CD4-positive, alpha-beta T cell treated with Interleukin-2 at 100 ng/mL for 4 hours (primary cell): Measurements from ENCODE around the gene ARL15.

ENCODE experiments used
- DNase-seq: peaks from one replicate; pipeline ENCODE4 v3.0.0-alpha.2; 2020; ENCODE audit warnings: low spot score

The ARL15 gene

DNA sequence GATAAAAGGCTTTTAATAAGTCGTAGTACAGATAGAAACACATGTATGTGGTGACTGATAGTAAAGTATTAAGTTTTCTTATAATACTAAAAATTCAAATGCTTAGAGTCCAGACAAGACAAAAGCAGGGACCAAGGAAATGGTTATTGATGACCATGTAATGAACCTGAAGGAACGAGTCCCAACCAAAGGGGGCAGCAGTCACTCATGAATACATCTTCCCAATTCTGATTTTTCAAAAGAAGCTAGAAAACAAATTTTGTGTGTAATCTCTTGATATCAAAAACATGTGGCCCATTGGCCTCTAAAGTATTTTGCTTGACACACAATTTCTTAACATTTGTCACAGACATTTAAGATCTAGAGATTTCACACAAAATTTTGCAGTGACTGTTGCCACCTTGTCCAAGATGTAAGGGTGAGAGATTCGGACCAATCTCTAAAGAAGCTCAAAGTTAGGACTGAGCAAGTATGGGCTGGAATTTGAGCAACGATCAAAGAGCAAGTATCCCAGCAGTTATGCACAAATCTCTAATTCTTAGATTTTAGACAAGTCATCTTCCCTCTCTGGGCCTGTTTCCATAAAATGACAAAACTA lies 66.8 kb downstream of the ARL15 start:
- peak; percentile 38 for DNase-seq

DNA sequence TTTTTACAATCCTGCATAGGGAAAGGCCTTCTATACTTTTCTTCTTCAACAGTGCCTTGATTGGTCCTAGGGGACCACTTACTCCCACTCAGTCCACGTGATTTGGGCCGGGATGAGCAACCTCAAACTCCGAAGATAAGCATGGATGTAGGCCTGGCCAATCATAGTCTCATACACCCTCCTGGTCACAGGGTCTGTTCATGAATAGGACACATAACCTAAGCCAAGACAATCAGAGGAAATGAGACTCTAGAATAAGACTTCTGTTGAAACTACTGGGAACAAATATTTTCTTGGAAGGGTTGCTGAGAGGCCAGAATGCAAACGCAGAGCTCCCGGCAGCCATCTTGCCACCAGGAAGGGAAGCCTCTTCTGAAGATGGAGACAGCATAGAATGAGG lies 68.1 kb downstream of the ARL15 start:
- no peak for DNase-seq

DNA sequence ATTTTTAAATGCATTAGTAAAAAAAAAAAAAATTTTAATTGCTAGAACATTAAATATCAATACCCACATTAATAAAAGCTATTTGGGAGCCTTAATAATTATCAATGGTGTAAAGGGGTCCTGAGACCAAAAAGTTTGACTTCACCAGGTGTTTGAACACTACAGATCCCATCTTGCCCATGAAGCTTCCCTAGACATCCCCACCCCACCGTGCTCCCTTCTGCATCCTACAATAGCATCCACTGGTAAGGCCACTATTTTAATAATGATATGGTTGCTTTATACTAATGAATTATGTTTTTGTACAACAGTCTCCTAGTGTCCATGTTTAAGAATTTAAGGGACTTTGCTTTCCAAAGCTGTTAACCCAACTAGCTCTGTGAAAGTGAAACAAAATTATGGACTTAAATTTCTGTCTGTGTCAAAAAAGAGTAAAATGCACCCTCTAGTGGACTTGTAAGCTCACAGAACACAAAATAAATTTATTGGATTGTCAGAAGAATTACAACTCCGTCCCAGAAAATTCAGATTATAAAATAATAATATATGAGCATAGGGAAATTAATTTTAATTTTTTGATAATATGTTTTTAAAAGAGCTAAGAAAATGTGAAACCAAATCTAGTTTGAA lies 76.0 kb downstream of the ARL15 start:
- no peak for DNase-seq

DNA sequence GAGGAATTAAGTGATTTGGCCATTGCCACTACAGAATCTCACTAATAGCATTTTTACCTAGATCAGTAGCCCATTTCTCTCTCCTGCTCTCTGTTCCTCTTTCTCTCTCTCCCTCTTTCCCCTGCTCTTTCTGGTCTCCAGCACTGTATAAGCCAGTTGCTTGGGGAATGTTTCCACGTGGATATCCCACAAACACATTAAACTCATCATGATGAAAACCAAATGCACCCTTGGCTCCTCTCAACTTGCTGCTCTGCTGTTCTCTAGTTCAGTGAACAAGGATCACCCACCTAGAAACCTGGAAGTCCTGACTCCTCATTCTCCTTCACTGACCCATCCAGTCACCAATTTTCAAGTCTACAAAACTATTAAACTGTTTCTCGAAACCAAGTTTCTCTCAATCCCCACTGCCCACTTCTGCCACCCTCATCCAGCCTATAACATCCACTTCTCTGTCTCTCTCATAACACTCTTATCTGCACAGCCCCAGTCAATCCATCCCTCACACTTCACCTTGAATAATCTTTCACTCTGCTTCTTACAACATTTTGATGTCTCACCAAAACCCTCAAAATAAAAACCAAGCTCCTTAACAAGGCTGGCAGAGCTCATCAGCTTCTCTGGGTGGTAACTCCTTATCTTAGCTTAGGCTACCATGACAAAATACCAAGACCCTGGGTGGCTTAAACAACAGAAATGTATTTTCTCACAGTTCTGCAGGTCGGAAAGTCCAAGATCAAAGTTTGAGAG lies 79.3 kb downstream of the ARL15 start:
- no peak for DNase-seq

DNA sequence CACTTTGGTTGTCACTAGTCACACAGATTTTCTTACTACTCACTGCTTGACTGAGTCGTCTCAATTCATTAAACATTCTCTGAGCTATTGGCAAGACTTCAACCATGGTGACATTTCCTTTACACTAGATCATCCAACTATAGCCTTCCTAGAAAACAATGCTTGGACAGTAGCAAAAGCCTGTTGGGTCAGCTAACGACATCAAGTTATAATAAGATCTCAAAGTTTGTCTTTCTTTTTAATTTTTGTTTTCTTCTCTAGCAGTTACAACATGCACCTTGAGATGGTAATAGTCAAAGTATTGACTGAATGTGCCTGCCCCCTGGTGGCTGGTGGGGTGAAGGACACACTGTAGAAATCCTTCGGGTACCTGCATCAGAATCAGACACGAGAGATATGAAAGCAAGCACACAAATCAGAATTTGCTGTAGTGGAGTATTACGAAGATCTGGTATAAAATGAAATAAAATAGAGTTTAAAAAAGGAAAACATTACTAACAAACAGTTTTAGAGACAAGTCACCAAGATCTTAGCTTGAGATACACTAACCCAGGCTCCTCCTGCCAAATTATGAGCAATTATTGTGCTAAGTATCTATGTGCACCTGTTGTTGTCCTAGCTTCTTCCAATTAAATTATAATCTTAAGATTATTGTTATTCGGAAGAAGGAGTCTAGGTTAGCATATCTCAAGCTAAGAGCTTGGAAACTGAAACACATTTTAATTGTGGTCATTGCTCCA lies 81.2 kb downstream of the ARL15 start:
- DNase-seq, result peak; percentile 68

DNA sequence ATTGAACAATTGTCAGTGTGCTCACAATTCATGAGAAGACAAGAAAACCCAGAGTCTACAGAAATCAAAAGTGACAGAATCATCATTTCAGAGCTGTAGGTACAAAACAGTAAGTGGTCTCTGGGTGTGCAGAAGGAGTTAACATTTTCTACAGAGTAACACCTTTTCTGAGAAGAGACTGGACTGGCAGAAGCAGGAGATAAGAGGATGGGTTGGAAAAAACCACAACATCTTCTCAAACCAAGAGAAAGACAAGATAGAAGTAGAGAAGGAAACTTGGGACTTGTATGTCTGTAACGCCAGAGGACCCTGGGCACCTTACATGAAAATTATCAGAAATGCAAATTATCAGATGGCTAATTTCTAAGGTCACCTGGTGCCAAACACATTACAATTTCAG lies 82.6 kb downstream of the ARL15 start:
- no peak for DNase-seq

DNA sequence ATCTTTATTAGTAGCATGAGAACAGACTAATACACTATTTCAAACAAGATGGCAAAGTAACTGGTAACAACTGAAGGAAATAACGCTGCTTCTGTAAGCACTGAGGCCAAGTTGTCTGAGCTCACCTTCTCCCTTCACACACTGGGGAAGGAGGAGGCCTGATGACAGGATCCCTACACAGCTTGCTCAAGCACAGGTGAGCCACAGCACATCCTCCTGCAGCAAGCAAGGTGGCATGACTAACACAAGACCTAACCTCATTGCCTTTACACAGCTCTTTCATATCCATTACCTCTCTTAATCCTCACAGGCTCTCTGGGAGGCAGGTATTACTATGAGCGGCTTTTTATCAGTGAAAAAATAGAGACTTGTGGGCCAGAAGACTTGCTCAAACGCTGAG lies 83.3 kb downstream of the ARL15 start:
- DNase-seq, result no peak

DNA sequence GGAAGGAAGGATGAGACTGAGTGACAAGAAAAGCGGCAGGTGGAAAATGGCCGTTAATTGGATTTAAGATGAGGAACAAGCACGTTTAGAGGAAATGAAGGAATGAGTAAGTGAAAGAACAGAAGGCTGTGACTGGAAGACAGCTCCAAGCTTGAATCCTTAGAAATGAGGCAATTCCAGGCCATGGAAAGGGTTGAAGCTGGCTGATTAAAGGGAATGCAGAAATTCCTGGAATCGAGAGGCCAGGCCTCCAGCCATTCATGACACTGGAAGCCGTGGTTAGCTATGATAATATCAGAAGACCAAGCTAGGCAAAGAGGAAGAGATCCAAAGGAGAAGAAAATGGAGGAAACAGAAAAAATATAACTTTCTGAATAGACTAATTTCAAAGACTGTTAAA lies 84.2 kb downstream of the ARL15 start:
- no peak for DNase-seq

DNA sequence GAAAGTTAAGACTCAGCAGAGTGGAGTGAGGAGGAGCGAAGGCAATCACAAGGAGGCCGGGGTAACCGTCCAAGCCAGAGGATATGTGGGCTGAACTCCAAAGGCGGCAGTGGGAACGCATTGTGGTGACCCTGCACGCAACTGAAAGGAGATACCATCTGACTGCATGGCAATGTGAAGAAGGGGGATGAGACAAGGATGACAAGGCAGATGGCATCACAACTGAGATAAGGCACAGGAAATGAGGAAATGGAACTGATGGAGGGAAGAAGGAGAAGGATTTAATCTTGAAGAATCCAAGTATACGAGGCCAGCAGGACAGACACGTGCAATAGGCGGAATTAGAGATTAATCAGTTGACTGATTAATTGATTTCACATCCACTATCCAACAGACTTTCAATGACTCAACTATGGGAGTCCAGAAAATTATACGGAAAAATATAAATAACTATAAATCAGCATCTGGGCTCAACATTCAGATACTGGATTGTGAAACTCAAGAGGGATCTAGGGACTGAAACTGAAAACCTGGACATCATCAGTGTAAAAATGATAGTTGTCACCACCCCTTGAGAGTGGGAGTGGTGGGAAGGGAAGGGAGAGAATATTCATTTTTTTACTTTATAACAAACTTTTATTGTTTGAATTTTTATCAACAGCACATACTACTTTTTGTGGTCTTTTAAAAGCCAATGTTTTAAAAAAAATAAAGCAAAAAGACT lies 86.1 kb downstream of the ARL15 start:
- DNase-seq, result no peak

DNA sequence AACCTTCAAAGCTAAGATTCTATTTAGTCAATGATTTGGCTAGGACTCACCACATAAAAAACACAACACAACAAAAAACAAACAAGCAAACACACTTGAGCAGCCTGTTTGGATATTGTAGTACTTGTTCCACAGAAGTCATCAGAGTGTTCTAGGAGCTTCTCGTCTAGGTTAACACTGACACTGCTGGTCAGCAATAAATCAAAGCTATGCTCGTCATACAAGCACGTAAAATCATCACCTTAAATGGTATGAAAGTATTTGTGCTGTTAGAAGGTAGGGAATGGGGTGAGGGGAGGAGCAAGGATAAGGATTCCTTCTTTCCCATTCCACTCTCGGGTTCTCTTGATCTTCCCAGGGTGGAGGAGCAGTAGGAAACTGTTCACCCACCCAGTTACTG lies 88.0 kb downstream of the ARL15 start:
- no peak for DNase-seq

DNA sequence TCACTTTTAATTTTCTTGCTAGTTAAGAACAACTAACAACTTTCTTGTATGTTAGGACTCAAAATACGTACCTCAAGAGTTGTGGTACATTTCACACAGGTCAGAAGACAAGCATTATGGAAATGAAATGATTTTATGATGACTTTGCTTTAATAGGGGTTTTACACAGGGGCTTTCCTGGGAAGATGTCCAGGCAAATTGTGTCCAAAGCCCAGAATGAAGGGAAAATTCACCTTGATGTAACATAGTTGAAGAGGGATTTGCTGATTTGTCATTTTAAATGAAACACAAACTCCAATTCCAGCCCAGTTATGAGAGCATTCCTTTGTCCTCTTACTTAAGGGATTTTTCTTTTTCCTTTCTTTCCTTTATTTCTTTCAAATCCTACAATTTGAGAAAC lies 89.2 kb downstream of the ARL15 start:
- no peak for DNase-seq

DNA sequence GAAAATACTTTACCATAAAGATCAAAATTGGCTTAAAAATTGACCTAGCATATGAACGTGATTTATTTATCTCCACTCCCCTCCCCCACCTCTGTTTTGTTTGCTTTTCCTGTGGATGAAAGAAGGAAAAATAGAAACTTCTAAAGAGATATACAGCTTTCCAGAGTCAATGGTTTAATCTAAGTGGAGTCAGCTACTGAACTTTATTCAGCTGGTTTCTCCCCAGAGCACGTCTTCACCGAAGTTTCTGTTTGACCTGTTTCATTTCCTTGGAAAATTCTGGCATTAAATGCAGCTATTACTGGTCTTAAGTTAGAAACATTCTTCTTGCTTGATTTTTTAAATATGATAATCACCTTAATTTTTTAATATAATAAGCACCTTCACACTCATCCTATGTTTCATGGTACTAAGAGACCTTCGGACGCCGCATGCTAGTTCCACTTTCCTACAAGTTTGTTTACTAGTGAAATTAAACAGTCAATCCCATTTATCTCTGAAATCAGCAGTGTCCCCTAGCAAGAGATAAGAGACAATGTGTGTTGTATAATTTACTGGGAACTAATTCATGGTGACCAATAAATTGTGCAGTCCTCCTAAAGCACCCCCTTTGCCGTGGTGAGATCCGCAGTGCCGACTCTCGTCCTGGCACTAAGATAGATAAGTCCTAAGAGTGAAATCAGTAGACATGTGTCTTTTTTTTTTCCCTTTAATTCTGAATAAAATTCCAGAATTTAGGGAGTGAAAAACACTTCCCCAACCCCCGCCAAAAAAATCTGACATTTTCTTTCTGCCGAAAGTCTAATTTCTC lies 89.9 kb downstream of the ARL15 start:
- no peak for DNase-seq

DNA sequence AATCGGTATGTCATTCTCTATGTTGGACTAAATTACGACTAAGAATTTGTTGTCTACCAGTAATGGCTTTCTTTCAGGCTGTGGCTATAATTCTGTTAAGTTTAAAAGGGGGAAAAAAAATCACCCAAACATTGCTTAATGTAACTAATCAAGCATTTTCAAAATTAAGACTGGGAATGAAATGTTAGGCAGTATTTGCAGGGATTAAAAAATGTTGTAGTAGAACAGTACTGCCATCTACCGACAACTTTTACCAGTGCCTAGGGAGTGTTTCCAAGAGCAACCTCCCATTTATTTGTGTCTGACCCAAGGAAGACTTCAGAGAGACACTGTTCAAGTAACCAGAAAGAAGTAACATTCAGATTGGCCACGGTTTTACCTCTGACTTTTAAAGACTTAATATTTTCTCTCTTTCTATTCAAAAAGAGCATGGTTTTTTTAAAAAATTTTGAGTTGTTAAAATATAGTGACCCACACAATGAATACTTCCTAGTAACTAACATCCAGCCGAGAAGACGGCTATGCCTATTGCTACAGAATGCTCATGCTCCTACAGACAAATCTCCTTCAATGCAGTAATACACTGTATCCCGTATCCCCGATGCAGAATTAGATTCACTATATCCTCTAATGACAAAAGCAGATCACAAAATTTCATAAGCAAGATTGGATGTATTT lies 92.4 kb downstream of the ARL15 start:
- peak; percentile 41 for DNase-seq

DNA sequence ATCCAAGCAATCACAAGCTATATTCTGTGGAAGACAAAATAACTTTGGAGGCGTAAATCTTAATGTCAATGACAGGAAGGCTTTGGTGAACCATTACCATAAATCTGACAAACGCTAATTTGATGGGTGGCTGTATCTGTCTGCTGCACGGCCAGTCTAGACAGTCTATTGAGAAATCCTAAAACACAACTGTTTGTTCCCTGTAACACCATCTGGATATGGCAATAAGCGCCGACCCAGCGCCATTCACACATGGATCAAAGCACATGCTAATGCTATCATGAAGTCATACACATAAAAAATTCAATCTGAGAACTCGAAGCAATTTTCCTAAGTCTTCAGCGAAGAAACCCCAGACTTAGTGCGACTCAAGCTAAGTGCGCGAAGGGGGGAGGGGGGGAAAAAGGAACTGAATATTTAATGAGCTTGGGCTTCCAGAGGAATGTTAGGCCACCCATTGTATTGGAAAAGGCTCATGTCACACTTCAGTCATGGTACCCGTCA lies 95.1 kb downstream of the ARL15 start:
- DNase-seq, result no peak

DNA sequence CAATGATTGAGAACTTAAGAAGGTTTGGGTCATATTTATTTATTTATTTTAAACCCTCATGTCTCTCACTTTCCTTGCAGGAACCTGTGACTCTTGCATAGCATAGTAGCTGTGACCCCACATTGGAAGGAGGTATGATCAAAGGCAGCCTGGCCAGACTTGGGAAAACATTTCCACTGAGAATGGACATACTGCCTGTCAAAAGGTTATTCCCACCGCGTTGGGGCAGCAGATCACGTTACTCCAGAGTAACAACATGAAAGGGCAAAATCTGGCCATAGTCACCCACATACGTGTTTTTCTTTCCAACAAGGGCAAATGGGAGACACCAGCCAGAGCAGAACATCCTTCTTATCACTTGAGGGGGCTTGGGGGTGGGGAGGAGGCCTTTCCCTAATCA lies 95.7 kb downstream of the ARL15 start:
- DNase-seq, result no peak

DNA sequence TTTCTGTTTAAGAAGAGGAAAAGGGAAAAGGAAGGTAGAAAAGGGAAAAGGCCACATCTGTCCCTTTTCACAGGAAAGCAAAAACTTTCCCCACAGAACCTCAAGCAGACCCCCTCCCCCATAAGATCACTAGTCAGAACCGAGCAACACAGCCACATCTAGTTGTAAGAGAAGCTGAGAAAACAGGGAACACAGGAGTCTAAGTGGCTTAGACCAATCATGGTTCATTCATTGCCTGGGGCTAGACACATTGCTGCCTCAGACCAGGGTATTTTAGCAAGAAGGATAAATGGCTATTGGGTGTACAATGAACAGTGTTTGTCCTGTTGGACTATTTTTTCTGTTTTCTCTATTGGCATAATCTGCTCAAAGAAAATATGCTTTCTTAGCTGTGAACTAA lies 98.0 kb downstream of the ARL15 start:
- no peak for DNase-seq

DNA sequence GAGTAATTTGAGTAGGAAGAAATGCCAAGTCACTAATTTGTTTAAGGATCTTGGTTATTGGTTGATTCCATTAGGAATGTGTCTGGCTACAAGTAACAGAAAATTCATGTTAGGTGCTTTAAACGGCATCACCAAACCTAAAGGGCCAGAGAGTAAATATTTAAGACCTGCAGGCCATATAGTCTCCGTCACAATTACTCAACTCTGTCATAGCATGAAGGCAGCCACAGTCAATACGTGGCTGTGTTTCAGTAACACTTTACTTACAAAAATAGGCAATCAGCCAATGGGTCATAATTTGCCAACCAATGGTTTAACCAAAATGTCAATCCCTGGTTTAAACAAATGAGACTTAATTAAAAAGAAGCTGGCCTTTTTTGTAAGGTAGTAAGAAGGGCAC lies 98.5 kb downstream of the ARL15 start:
- no peak for DNase-seq

DNA sequence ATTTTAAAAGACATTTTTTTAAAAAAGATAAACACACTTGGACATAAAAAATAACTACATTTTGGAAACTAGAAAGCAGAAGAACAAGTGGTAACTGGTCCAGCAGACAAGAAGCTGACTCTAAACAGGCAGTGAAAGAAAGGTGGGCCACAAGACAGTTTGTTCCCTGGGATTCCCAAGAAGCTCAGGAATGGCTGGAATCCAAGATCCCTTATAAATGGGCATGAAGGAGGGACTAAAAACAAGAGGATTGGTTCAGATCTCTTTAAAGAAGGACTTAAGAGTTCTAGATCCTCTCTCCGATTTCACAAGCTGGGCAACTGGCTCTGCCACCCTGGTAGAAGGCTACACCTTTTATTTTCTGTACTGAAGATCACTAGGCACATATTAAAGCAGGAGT lies 102.8 kb downstream of the ARL15 start:
- no peak for DNase-seq

DNA sequence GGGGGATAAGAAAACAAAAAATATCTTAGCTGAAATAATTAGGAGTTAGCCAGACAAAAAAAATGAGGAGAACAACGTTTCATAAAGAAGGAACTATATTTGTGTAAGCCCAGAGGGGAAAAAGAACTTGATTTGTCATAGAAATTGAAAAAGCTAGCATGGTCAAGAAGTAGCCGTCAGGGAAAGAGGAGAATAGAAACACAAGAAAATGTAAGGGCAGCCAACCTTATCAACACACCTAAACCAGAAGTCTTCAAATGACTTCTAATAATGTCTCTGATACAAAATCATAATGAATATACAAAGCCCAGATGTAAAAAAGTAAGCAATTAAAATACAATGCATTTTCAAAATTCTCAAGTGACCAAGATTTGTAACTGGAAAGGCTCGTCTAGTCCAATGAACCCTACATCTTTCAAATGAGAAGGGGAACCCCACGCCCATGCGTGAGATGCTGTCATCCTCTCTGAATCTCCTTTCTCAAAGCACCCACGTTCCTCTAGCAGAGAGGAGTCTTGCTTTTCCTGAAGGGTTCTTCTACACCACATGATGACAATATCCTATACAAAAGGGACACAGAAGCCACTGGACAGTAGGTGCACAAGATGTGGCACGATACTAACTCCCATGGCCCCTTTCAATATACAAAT lies 103.7 kb downstream of the ARL15 start:
- DNase-seq, result no peak

DNA sequence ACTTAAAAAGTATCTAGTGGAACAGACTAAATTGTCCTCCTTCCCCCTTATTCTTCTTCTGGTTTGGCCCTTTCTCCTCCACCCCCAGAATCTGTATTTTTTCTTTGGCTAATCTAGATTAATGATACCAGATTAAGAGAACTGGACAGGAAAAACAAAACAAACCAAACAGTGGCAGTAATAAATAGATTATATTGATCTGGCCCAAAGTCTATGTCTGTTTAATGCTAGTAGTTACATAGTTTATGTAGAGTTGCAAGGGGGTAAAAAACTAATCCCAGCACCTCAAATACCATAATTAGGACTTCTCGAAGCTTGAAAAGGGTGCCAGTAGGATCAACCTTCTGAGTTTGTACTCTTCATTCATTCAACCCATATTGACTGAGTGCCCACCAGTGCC lies 104.5 kb downstream of the ARL15 start:
- no peak for DNase-seq
